Spleen (tissue), 11 donors: ENCODE measurements around the gene USP28. TPM values are rescaled to one million over a fixed set of nuclear protein-coding genes. Genes with fewer than 3 reads are reported as not detected.
"Not testable (repeated sequence)": the region's sequence is repeated elsewhere in the genome, so short reads cannot be mapped to it uniquely, and the experiment has no call there.

Experiments used
- DNase-seq: peaks from one replicate; pipeline ENCODE4 v3.0.0-alpha.2; 2020
- H3K27ac ChIP-seq, 8 donors: fragments of 200-600 bp; sonication (generic) in 7 of 8; 1 replicate in 4 of 8; 2 replicates in 4 of 8; pipeline versions ENCODE4 v1.5.0 to v1.8.0; 2016 to 2021; ENCODE audit warnings: inconsistent platforms in 4 of 8, mild to moderate bottlenecking in 4 of 8, moderate library complexity in 1 of 8
- H3K27me3 ChIP-seq, 7 donors: fragments of 200-600 bp; sonication (generic) in 6 of 7; replicated peaks in 1 of 7; 1 replicate in 4 of 7; 2 replicates in 3 of 7; pipeline versions ENCODE4 v1.5.0 to v1.8.0; 2016 to 2021; ENCODE audit warnings: inconsistent platforms in 3 of 7, mild to moderate bottlenecking in 1 of 7
- H3K36me3 ChIP-seq, 6 donors: fragments of 200-600 bp; sonication (generic) in 5 of 6; 1 replicate in 4 of 6; 2 replicates in 2 of 6; pipeline versions ENCODE4 v1.5.0 to v1.8.0; 2016 to 2021; ENCODE audit warnings: inconsistent platforms in 2 of 6
- H3K4me1 ChIP-seq, 6 donors: fragments of 200-600 bp; sonication (generic) in 5 of 6; 1 replicate in 3 of 6; 2 replicates in 3 of 6; pipeline versions ENCODE4 v1.5.0 to v1.8.0; 2016 to 2021; ENCODE audit warnings: inconsistent platforms in 3 of 6
- H3K4me3 ChIP-seq, 8 donors: fragments of 200-600 bp; sonication (generic) in 7 of 8; 1 replicate in 4 of 8; 2 replicates in 4 of 8; pipeline versions ENCODE4 v1.5.0 to v1.8.0; 2016 to 2021; ENCODE audit warnings: inconsistent platforms in 4 of 8, mild to moderate bottlenecking in 4 of 8, moderate library complexity in 2 of 8
- H3K9me3 ChIP-seq, 8 donors: fragments of 200-600 bp; sonication (generic) in 7 of 8; 1 replicate in 4 of 8; 2 replicates in 4 of 8; pipeline versions ENCODE4 v1.5.0 to v1.8.0; 2016 to 2021; ENCODE audit warnings: inconsistent platforms in 4 of 8
- CTCF ChIP-seq, 11 experiments: fragments of 200-600 bp in 7 of 11; fragments of 450-650 bp in 4 of 11; sonication (generic) in 4 of 11; IDR thresholded peaks in 8 of 11; conservative IDR thresholded peaks in 3 of 11; 1 replicate in 7 of 11; 2 replicates in 4 of 11; pipeline versions ENCODE4 v1.4.0 to v1.8.0; 2016 to 2021; ENCODE audit warnings: antibody characterized with exemption in 11 of 11, inconsistent platforms in 4 of 11, mild to moderate bottlenecking in 1 of 11
- POLR2A ChIP-seq, 3 donors: fragments of 450-650 bp; IDR thresholded peaks; one replicate each; pipeline ENCODE4 v1.5.1; 2017; ENCODE audit warnings: antibody characterized with exemption in 3 of 3, mild to moderate bottlenecking in 1 of 3
- POLR2AphosphoS5 ChIP-seq, 3 donors: sonication (generic); formaldehyde crosslinking; IDR thresholded peaks; one replicate each; pipeline ENCODE4 v1.5.1; 2017; ENCODE audit warnings: antibody characterized with exemption in 3 of 3
- whole genome bisulfite sequencing, 5 donors: extraction: QIAGEN DNeasy Blood & Tissue Kit in 3 of 5; methylation state at CpG; one replicate each; pipeline versions ENCODE4 v1.1.5 to v1.1.7; 2013 to 2018; 5-methylcytosine and 5-hydroxymethylcytosine counted together
- intact Hi-C: fragments of 100-400 bp; cut with DNase I; formaldehyde crosslinking; loops from one replicate; pipeline ENCODE4 v1.15.0; 2023; ENCODE audit warnings: low total_unique reads
- polyA plus RNA-seq, 3 donors: library from polyadenylated mRNA; stranded (reverse); fragments of 200-250 nt; gene quantifications; one replicate each; pipeline ENCODE4 v1.2.1, GENCODE V29; 2013
- total RNA-seq, 7 donors: library from RNA; depleted of rRNA in 3 of 7; stranded (reverse); fragments of >200 nt in 3 of 7; fragmentation: NEBNext Ultra II Directional in 4 of 7; extraction: Animal tissue kit (Norgen Biotek cat#: 25700) in 4 of 7; gene quantifications; one replicate each; pipeline versions ENCODE4 v1.1.0 to v1.2.1, GENCODE V29; 2016 to 2021
- donor health status: healthy with polysubstance abuse.
- donor health status: DM: no; HTN: no; CAD: no; lungs with moderate emphysema.
- donor health status: DM: no; HTN: no; CAD: no.
- donor health status: Bipolar disorder and iron deficiency.
- donor health status: healthy.
- donor health status: DM: no; HTN: no; CAD: no.
- donor health status: DM: yes; HTN: yes; CAD: no.

The USP28 gene
- total and polyA plus RNA-seq, 10 donors, result 4.2 to 44.8 (median 27.6) TPM

- DNase-seq, result no peak
These were observed 102.3 kb downstream of the USP28 start for GRCh38 chr11:113773092-113773415.

GRCh38 chr11:113771964-113772363 lies 103.4 kb downstream of the USP28 start:
- Histone ChIP-seq H3K4me1 (peaks cover 9 to 40% (median 20%) of the 10 kb centered on the region in 6 donors), H3K27me3 (no peaks in the 10 kb centered on the region), H3K9me3 (no peaks in the 10 kb centered on the region), H3K36me3 (peaks cover 0 to 39% (median 12%) of the 10 kb centered on the region in 6 donors), H3K27ac (no peak overlapping the region), H3K4me3 (peak overlapping the region in 1 of 8 donors; percentile 88)
- TF ChIP-seq POLR2AphosphoS5 (IDR thresholded peaks at IDR 0.05) (no peak), CTCF (IDR thresholded peaks at IDR 0.05 in 8 of 11, conservative IDR thresholded peaks at IDR 0.05 in 3 of 11) (no peak), POLR2A (IDR thresholded peaks at IDR 0.05) (no peak)
- DNase-seq, result no peak
- 69 to 92% (median 78%) methylated on average over 3 of the region's 3 CpGs for WGBS, 5 donors
- intact Hi-C loops, result no loop called here

More at GRCh38 chr11:113773092-113773415, 102.3 kb downstream of the USP28 start:
- Histone ChIP-seq H3K4me3 (peak overlapping the region; percentile 63 to 88 (median 72)), H3K27me3 (no peaks in the 10 kb centered on the region), H3K9me3 (no peaks in the 10 kb centered on the region), H3K4me1 (peaks cover 9 to 35% (median 20%) of the 10 kb centered on the region in 6 donors), H3K27ac (peak overlapping the region; percentile 64 to 86 (median 83)), H3K36me3 (peaks cover 0 to 28% (median 9%) of the 10 kb centered on the region in 6 donors)
- no peak for TF ChIP-seq POLR2A (IDR thresholded peaks at IDR 0.05)
- no peak for TF ChIP-seq CTCF (IDR thresholded peaks at IDR 0.05 in 8 of 11, conservative IDR thresholded peaks at IDR 0.05 in 3 of 11)
- no peak for TF ChIP-seq POLR2AphosphoS5 (IDR thresholded peaks at IDR 0.05)
- intact Hi-C loops, result no loop called here
- WGBS, 5 donors, result 0 to 2% (median 1%) methylated on average over 10 of the region's 10 CpGs

GRCh38 chr11:113764527-113765219 lies 110.7 kb downstream of the USP28 start:
- Histone ChIP-seq H3K27ac (no peak overlapping the region), H3K4me3 (no peak overlapping the region), H3K9me3 (no peaks in the 10 kb centered on the region), H3K27me3 (no peaks in the 10 kb centered on the region), H3K4me1 (peaks cover 0 to 16% (median 0%) of the 10 kb centered on the region in 6 donors), H3K36me3 (peaks cover 0 to 94% (median 26%) of the 10 kb centered on the region in 6 donors)
- intact Hi-C loops, result no loop called here
- DNase-seq, result no peak
- WGBS, 5 donors, result 60 to 85% (median 72%) methylated on average over 2 of the region's 2 CpGs
- TF ChIP-seq POLR2AphosphoS5 (IDR thresholded peaks at IDR 0.05), result no peak
- TF ChIP-seq POLR2A (IDR thresholded peaks at IDR 0.05), result no peak
- TF ChIP-seq CTCF (IDR thresholded peaks at IDR 0.05 in 8 of 11, conservative IDR thresholded peaks at IDR 0.05 in 3 of 11), result no peak

- peaks cover 0 to 94% (median 33%) of the 10 kb centered on the region in 6 donors for H3K36me3 ChIP-seq
- WGBS, 5 donors, result 93 to 98% (median 98%) methylated on average over 2 of the region's 2 CpGs
These were observed 112.3 kb downstream of the USP28 start for GRCh38 chr11:113763040-113763439.

More at GRCh38 chr11:113763040-113763439, 112.3 kb downstream of the USP28 start:
- DNase-seq, H3K27me3 ChIP-seq, H3K4me3 ChIP-seq, H3K27ac ChIP-seq, intact Hi-C loops, H3K9me3 ChIP-seq: not testable (repeated sequence)
- H3K4me1 ChIP-seq, result peaks cover 0 to 12% (median 0%) of the 10 kb centered on the region in 6 donors
